Glomerular visceral epithelial cell (primary cell): ENCODE results near the gene CNPY1.

Source experiments
- DNase-seq: peaks from one replicate; pipeline ENCODE4 v3.0.0-alpha.2; 2016; ENCODE audit errors: extremely low spot score

CNPY1 gene

GRCh38 chr7:155455776-155456737, 90.3 kb downstream of the CNPY1 start:
- DNase-seq, result no peak

- DNase-seq, result no peak
Measured at GRCh38 chr7:155455132-155455693, 91.1 kb downstream of the CNPY1 start.

GRCh38 chr7:155454183-155455112, 91.9 kb downstream of the CNPY1 start:
- no peak for DNase-seq

GRCh38 chr7:155453296-155454182, 92.8 kb downstream of the CNPY1 start:
- DNase-seq, result no peak

GRCh38 chr7:155452505-155453295, 93.7 kb downstream of the CNPY1 start:
- DNase-seq, result no peak

GRCh38 chr7:155451840-155452239, 94.5 kb downstream of the CNPY1 start:
- DNase-seq, result no peak
